Calu3 (cell line): Measurements from ENCODE around the gene DYSF. TPM values are rescaled to one million over a fixed set of nuclear protein-coding genes. Genes with fewer than 3 reads are reported as not detected.

Experiments
- BruUV-seq: library from RNA; stranded (reverse); fragments of 400-500 nt; replicated peaks from 2 replicates; lab custom pipeline; 2021; lab: Mats Ljungman, UMichigan
- CTCF ChIA-PET: fragments of 300-600 bp; sonication (Branson Sonifier 250); formaldehyde crosslinking; loops from one replicate; lab custom pipeline; 2022; ENCODE audit warnings: antibody characterized with exemption; lab: Charles Lee
- DNase-seq: peaks from one replicate; pipeline ENCODE4 v3.0.0; 2022
- H3K27ac Mint-ChIP-seq: one replicate; pipeline ENCODE4 v1.8.0; 2022; ENCODE audit warnings: mixed read lengths; ENCODE audit not compliant: unreplicated experiment
- H3K27me3 Mint-ChIP-seq: one replicate; pipeline ENCODE4 v1.8.0; 2022; ENCODE audit warnings: mixed read lengths; ENCODE audit not compliant: unreplicated experiment
- H3K36me3 Mint-ChIP-seq: one replicate; pipeline ENCODE4 v1.8.0; 2022; ENCODE audit warnings: mild to moderate bottlenecking, moderate library complexity, mixed read lengths; ENCODE audit not compliant: insufficient read depth, unreplicated experiment
- H3K4me1 Mint-ChIP-seq: one replicate; pipeline ENCODE4 v1.8.0; 2022; ENCODE audit warnings: mild to moderate bottlenecking, low read depth, mixed read lengths; ENCODE audit not compliant: unreplicated experiment
- H3K4me3 Mint-ChIP-seq: one replicate; pipeline ENCODE4 v1.8.0; 2022; ENCODE audit warnings: mild to moderate bottlenecking, low read depth, moderate library complexity, mixed read lengths; ENCODE audit not compliant: unreplicated experiment
- H3K9me3 Mint-ChIP-seq: one replicate; pipeline ENCODE4 v1.8.0; 2022; ENCODE audit warnings: low read depth, mixed read lengths; ENCODE audit not compliant: unreplicated experiment
- intact Hi-C: fragments of 100-400 bp; cut with micrococcal nuclease; formaldehyde crosslinking; loops from one replicate; pipeline ENCODE4 v1.10.0; 2022; ENCODE audit not compliant: unreplicated experiment
- total RNA-seq: library from RNA; stranded (reverse); gene quantifications from 2 replicates; pipeline ENCODE4 v1.2.3, GENCODE V29; 2022
- TF ChIP-seq, protein P1 (sequence below): fragments of 200-600 bp; IDR thresholded peaks from one replicate; pipeline ENCODE4 v1.8.0; 2022; ENCODE audit warnings: antibody characterized with exemption; ENCODE audit not compliant: unreplicated experiment

Gene DYSF
- total RNA-seq, 1 experiment from 2014 or later, result 3.2 TPM

- intact Hi-C loops, result no loop called here
- H3K4me3 Mint-ChIP-seq, result no peak overlapping the region
- no peaks in the 10 kb centered on the region for H3K4me1 Mint-ChIP-seq
- H3K27ac Mint-ChIP-seq, result no peak overlapping the region
- peaks cover 50% of the 10 kb centered on the region for H3K27me3 Mint-ChIP-seq
- no peaks in the 10 kb centered on the region for H3K9me3 Mint-ChIP-seq
- CTCF ChIA-PET, result no interaction called here
- no peaks in the 10 kb centered on the region for H3K36me3 Mint-ChIP-seq
- TF ChIP-seq, protein P1, sequence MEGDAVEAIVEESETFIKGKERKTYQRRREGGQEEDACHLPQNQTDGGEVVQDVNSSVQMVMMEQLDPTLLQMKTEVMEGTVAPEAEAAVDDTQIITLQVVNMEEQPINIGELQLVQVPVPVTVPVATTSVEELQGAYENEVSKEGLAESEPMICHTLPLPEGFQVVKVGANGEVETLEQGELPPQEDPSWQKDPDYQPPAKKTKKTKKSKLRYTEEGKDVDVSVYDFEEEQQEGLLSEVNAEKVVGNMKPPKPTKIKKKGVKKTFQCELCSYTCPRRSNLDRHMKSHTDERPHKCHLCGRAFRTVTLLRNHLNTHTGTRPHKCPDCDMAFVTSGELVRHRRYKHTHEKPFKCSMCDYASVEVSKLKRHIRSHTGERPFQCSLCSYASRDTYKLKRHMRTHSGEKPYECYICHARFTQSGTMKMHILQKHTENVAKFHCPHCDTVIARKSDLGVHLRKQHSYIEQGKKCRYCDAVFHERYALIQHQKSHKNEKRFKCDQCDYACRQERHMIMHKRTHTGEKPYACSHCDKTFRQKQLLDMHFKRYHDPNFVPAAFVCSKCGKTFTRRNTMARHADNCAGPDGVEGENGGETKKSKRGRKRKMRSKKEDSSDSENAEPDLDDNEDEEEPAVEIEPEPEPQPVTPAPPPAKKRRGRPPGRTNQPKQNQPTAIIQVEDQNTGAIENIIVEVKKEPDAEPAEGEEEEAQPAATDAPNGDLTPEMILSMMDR, result no peak
- BruUV-seq, result no TSS peak
- DNase-seq, result no peak
Observed at GRCh38 chr2:71581026-71581425, 127.7 kb downstream of the DYSF start.

- H3K27ac Mint-ChIP-seq, result no peak overlapping the region
- intact Hi-C loops, result no loop called here
- no peak overlapping the region for H3K4me3 Mint-ChIP-seq
- DNase-seq, result no peak
- no peaks in the 10 kb centered on the region for H3K36me3 Mint-ChIP-seq
- CTCF ChIA-PET, result no interaction called here
- BruUV-seq, result no TSS peak
- H3K9me3 Mint-ChIP-seq, result no peaks in the 10 kb centered on the region
- TF ChIP-seq, protein P1, result no peak
- H3K4me1 Mint-ChIP-seq, result no peaks in the 10 kb centered on the region
- peaks cover 38% of the 10 kb centered on the region for H3K27me3 Mint-ChIP-seq
Observed at GRCh38 chr2:71583876-71584275, 130.5 kb downstream of the DYSF start.

- Mint-ChIP-seq H3K9me3 (no peaks in the 10 kb centered on the region), H3K36me3 (no peaks in the 10 kb centered on the region), H3K4me1 (no peaks in the 10 kb centered on the region), H3K27ac (no peak overlapping the region), H3K27me3 (peaks cover 64% of the 10 kb centered on the region), H3K4me3 (no peak overlapping the region)
- CTCF ChIA-PET, result interaction anchor here (0.9 kb wide), 1 partner anchor 11 kb away, joined by 3 read pairs; no protein-coding TSS in a partner anchor
- TF ChIP-seq, protein P1, result no peak
- BruUV-seq, result no TSS peak
- DNase-seq, result no peak
- intact Hi-C loops, result no loop called here
Observed at GRCh38 chr2:71586471-71586870, 133.1 kb downstream of the DYSF start.

DNA sequence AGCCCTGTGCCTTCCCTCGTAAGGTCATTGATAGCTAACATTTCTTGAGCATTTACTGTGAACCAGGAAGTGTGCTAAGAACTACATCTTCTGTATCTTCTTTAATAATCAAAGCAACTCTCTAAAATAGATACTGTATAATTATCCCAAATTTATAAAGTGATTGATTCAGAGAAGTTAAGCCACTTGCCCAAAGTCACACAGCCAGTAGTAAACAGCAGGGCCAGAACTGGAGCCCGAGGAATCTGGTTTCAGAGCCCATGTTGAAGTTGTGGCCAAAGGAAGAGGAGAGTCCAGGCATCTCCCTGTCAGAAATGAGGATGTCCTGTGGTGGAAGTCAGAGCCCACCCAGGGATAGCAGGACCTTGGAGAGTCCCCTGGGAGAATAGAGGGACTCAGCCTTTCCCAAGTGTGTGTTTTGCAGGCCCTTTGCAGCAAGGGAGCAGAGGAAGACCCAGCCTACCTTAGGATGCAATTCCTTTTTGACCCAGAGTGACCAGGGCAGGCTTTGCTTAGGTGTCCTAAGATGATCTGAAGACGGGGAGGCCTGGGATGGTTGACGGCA lies 134.2 kb downstream of the DYSF start:
- Mint-ChIP-seq H3K4me1 (no peaks in the 10 kb centered on the region), H3K27ac (no peak overlapping the region), H3K36me3 (no peaks in the 10 kb centered on the region), H3K27me3 (peaks cover 67% of the 10 kb centered on the region), H3K4me3 (no peak overlapping the region), H3K9me3 (no peaks in the 10 kb centered on the region)
- intact Hi-C loops, result no loop called here
- TF ChIP-seq, protein P1, result no peak
- BruUV-seq, result no TSS peak
- CTCF ChIA-PET, result no interaction called here
- no peak for DNase-seq
